SK-N-SH (cell line): Measurements from ENCODE around the gene TIMM23. TPM values are rescaled to one million over a fixed set of nuclear protein-coding genes. Genes with fewer than 3 reads are reported as not detected.
"Not testable (repeated sequence)": the region's sequence is repeated elsewhere in the genome, so short reads cannot be mapped to it uniquely, and the experiment has no call there.

Experiments used
- CTCF ChIA-PET: fragments of 300-600, 350-600 bp; formaldehyde crosslinking; extraction: SDS; loops from one replicate; lab custom pipeline; 2021; lab: Yijun Ruan, JAX
- POLR2A ChIA-PET: fragments of 350-600 bp; sonication (Branson Sonifier 250); formaldehyde crosslinking; extraction: SDS; loops from one replicate; lab custom pipeline; 2020; ENCODE audit warnings: antibody characterized with exemption, inconsistent platforms; lab: Yijun Ruan, JAX
- DNase-seq: peaks from one replicate; pipeline ENCODE4 v3.0.0; 2012
- H2AFZ ChIP-seq: fragments of 200-600 bp; sonication (generic); 2 replicates; pipeline ENCODE4 v1.8.1; 2016; ENCODE audit warnings: antibody characterized with exemption, mild to moderate bottlenecking, low read depth
- H3F3A ChIP-seq: fragments of 200-600 bp; sonication (generic); replicated peaks from 2 replicates; pipeline ENCODE3; 2016; ENCODE audit warnings: antibody characterized with exemption, mild to moderate bottlenecking; ENCODE audit not compliant: insufficient read depth
- H3K27ac ChIP-seq, 2 experiments: fragments of 200-500 bp in 1 of 2; fragments of 200-600 bp in 1 of 2; sonication (Bioruptor generic) in 1 of 2; sonication (generic), shearing (Covaris generic) in 1 of 2; 2 replicates each; pipeline versions ENCODE4 v1.5.1 to v1.6.1; 2014 to 2016; ENCODE audit warnings: low read depth in 2 of 2, inconsistent platforms in 1 of 2, low read length in 1 of 2, mild to moderate bottlenecking in 1 of 2, mixed read lengths in 1 of 2
- H3K27me3 ChIP-seq: fragments of 200-600 bp; sonication (generic), shearing (Covaris generic); 2 replicates; pipeline ENCODE4 v1.6.1; 2016; ENCODE audit warnings: mixed run types; ENCODE audit not compliant: insufficient read depth
- H3K36me3 ChIP-seq, 2 experiments: fragments of 200-500 bp in 1 of 2; fragments of 200-600 bp in 1 of 2; sonication (Bioruptor generic) in 1 of 2; sonication (generic) in 1 of 2; replicated peaks in 1 of 2; 2 replicates each; pipeline versions ENCODE3 to v1.5.1; 2014 to 2016; ENCODE audit warnings: low read length in 1 of 2, mild to moderate bottlenecking in 1 of 2; ENCODE audit not compliant: insufficient read depth in 2 of 2, control insufficient read depth in 1 of 2
- H3K4me1 ChIP-seq, 2 experiments: fragments of 200-500 bp in 1 of 2; fragments of 200-600 bp in 1 of 2; sonication (Bioruptor generic) in 1 of 2; sonication (generic), shearing (Covaris generic) in 1 of 2; 2 replicates each; pipeline versions ENCODE4 v1.5.1 to v1.6.1; 2014 to 2016; ENCODE audit warnings: low read depth in 1 of 2, low read length in 1 of 2, mixed run types in 1 of 2; ENCODE audit not compliant: insufficient read depth in 2 of 2, control insufficient read depth in 1 of 2
- H3K4me2 ChIP-seq: fragments of 200-600 bp; sonication (generic), shearing (Covaris generic); 2 replicates; pipeline ENCODE4 v1.6.1; 2017; ENCODE audit warnings: mixed run types
- H3K4me3 ChIP-seq, 2 experiments: fragments of 200-500 bp in 1 of 2; fragments of 200-600 bp in 1 of 2; sonication (Bioruptor generic) in 1 of 2; sonication (generic), shearing (Covaris generic) in 1 of 2; 2 replicates each; pipeline versions ENCODE4 v1.5.1 to v1.8.1; 2014 to 2016; ENCODE audit warnings: low read depth in 2 of 2, inconsistent platforms in 1 of 2, low read length in 1 of 2, mild to moderate bottlenecking in 1 of 2, mixed read lengths in 1 of 2, moderate library complexity in 1 of 2
- H3K79me2 ChIP-seq: fragments of 200-600 bp; sonication (generic); 2 replicates; pipeline ENCODE4 v1.8.1; 2017; ENCODE audit warnings: mild to moderate bottlenecking; ENCODE audit not compliant: insufficient read depth
- H3K9ac ChIP-seq: fragments of 200-600 bp; sonication (generic); 2 replicates; pipeline ENCODE4 v1.6.1; 2017; ENCODE audit warnings: mixed run types
- H3K9me2 ChIP-seq: fragments of 200-600 bp; sonication (generic); 2 replicates; pipeline ENCODE4 v1.6.1; 2017; ENCODE audit warnings: mixed run types
- H3K9me3 ChIP-seq: fragments of 200-600 bp; sonication (generic); 2 replicates; pipeline ENCODE4 v1.6.1; 2017; ENCODE audit warnings: mixed run types, mild to moderate bottlenecking, moderate library complexity
- H4K20me1 ChIP-seq: fragments of 200-600 bp; sonication (generic); 2 replicates; pipeline ENCODE4 v1.6.1; 2017; ENCODE audit warnings: mild to moderate bottlenecking, mixed run types; ENCODE audit not compliant: insufficient read depth
- CHD2 ChIP-seq: fragments of 150-350 bp; IDR thresholded peaks from 2 replicates; pipeline ENCODE4 v1.6.1; 2018; ENCODE audit warnings: low read length; ENCODE audit not compliant: partially characterized antibody
- EZH2phosphoT487 ChIP-seq: fragments of 200-600 bp; sonication (generic); IDR thresholded peaks from 2 replicates; pipeline ENCODE4 v1.6.1; 2017; ENCODE audit warnings: low read depth, mixed run types, mild to moderate bottlenecking, antibody characterized with exemption, moderate library complexity, borderline replicate concordance
- FOXM1 ChIP-seq: IDR thresholded peaks from 2 replicates; pipeline ENCODE4 v1.4.0; 2012; ENCODE audit warnings: low read depth, mild to moderate bottlenecking
- NFIC ChIP-seq: IDR thresholded peaks from 2 replicates; pipeline ENCODE4 v1.4.0; 2012; ENCODE audit warnings: borderline replicate concordance
- POLR2AphosphoS5 ChIP-seq: IDR thresholded peaks from 2 replicates; pipeline ENCODE4 v1.6.1; 2012; ENCODE audit warnings: low read depth, low read length
- RAD21 ChIP-seq: IDR thresholded peaks from 2 replicates; pipeline ENCODE4 v1.6.1; 2012; ENCODE audit warnings: mild to moderate bottlenecking, low read length
- SMC3 ChIP-seq: IDR thresholded peaks from 2 replicates; pipeline ENCODE4 v1.6.1; 2012; ENCODE audit warnings: low read depth, low read length, improper control_type of control experiment
- TCF12 ChIP-seq: IDR thresholded peaks from 2 replicates; pipeline ENCODE4 v1.4.0; 2012
- WGBS: methylation state at CpG from one replicate; pipeline ENCODE4 v1.1.6; 2017; ENCODE audit warnings: low lambda C conversion rate; 5-methylcytosine and 5-hydroxymethylcytosine counted together
- polyA plus RNA-seq, 3 experiments: library from polyadenylated mRNA; depleted of rRNA; stranded (reverse); fragments of >200 nt; gene quantifications; 2 replicates each; pipeline ENCODE4 v1.2.3, GENCODE V29; 2012
- TF ChIP-seq, protein P1 (sequence below): IDR thresholded peaks from 2 replicates; pipeline ENCODE4 v1.4.0; 2012; ENCODE audit warnings: low read depth, borderline replicate concordance

Gene TIMM23
- polyA plus RNA-seq, 1 of the 3 experiments (the other 2 are of a cell fraction): 87.0 TPM

GRCh38 chr10:46000538-46000937 is 28.2 kb downstream of the TIMM23 start:
- Histone ChIP-seq H3K9me2 (no peaks in the 10 kb centered on the region), H3K4me2 (no peak overlapping the region), H3K4me3 (no peak overlapping the region), H3K4me1 (no peaks in the 10 kb centered on the region; a peak in 1 of 4 replicates), H3K9me3 (no peaks in the 10 kb centered on the region), H2AFZ (no peak overlapping the region), H3K27me3 (no peaks in the 10 kb centered on the region), H4K20me1 (peaks cover 4% of the 10 kb centered on the region; the same call in 1 of the 2 replicates), H3K79me2 (peaks cover 21% of the 10 kb centered on the region), H3K36me3 (peaks cover 51 to 70% of the 10 kb centered on the region in 2 experiments), H3F3A (peaks cover 27% of the 10 kb centered on the region), H3K27ac (no peak overlapping the region), H3K9ac (no peak overlapping the region)
- CTCF ChIA-PET: interaction anchor here (2.1 kb wide), 1 partner anchor 28 kb away, joined by 6 read pairs; no protein-coding TSS in a partner anchor
- POLR2A ChIA-PET: no interaction called here
- TF ChIP-seq FOXM1: no peak
- WGBS: 93% methylated on average over 1 of the region's 1 CpG
- no peak for DNase-seq

DNA sequence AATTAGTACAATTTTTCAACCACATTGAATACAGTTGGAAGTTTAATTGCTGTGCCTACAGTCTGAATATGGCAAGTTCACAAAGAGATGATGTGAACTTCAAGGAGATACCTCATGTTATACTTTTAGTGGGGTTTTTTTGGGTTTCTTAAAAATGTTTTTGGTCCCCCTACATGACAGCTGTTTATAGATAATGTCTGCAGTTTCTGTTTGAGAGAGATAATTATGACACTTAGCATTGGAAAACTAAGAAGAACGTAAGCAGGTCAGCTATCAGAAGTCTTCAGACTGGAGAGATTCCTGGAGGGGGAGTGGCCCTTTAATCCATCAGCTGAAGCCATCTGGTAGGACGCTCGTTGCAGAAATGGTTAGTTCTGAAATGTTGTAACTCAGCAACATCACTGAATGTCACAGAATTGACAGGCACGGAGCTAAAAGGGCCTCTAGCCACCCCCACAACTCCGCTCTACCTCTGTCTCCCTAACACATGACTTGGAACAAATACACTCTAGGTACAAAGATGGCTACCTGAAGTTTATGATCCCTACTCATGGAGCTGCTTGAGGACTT is 29.0 kb downstream of the TIMM23 start:
- ChIA-PET POLR2A (no interaction called here), CTCF (interaction anchor here (2.1 kb wide), 1 partner anchor 27 kb away, joined by 6 read pairs; no protein-coding TSS in a partner anchor)

DNA sequence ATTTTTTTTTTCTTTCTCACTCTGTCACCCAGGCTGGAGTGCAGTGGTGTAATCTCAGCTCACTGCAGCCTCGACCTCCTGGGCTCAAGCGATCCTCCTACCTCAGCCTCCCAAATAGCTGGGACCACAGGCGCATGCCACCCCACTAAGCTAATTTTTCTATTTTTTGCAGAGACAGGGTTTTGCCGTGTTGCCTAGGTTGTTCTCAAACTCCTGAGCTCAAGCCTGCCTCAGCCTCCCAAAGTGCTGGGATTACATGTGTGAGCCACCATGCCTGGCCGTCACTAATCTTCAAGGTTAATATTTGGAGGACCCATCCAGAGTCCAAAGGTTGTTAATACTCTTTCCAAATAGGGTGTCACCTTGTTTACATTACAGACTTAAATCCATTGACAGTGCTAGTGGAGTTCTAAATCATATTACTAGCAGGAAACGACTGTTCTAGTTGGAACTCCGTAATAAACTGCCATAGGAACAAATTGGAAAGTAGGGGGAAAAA is 29.9 kb downstream of the TIMM23 start:
- H3K4me1 ChIP-seq, H3K27ac ChIP-seq, H4K20me1 ChIP-seq, H3K9me3 ChIP-seq, POLR2A ChIA-PET, H3K9ac ChIP-seq, H3K27me3 ChIP-seq, H3K9me2 ChIP-seq, H3K4me2 ChIP-seq, DNase-seq, H2AFZ ChIP-seq, H3K4me3 ChIP-seq: not testable (repeated sequence)
- Histone ChIP-seq H3K36me3 (peaks cover 63 to 81% of the 10 kb centered on the region in 2 experiments), H3K79me2 (peaks cover 21% of the 10 kb centered on the region), H3F3A (peaks cover 44% of the 10 kb centered on the region)
- WGBS: 90% methylated on average over 7 of the region's 7 CpGs
- CTCF ChIA-PET: interaction anchor here (0.8 to 2.1 kb wide), 2 partner anchors 15 to 26 kb away, joined by 3 to 6 read pairs; no protein-coding TSS in a partner anchor

More for the DNA sequence above, 29.0 kb downstream of the TIMM23 start:
- 86% methylated on average over 5 of the region's 5 CpGs for WGBS
- Histone ChIP-seq H3F3A (peaks cover 35% of the 10 kb centered on the region), H3K4me3 (no peak overlapping the region), H3K27me3 (no peaks in the 10 kb centered on the region), H3K79me2 (peaks cover 21% of the 10 kb centered on the region), H2AFZ (no peak overlapping the region), H3K4me2 (no peak overlapping the region), H4K20me1 (peaks cover 8% of the 10 kb centered on the region; the same call in 1 of the 2 replicates), H3K9me2 (no peaks in the 10 kb centered on the region), H3K4me1 (no peaks in the 10 kb centered on the region; a peak in 1 of 4 replicates), H3K36me3 (peaks cover 58 to 76% of the 10 kb centered on the region in 2 experiments), H3K9me3 (no peaks in the 10 kb centered on the region), H3K9ac (no peak overlapping the region), H3K27ac (no peak overlapping the region)
- DNase-seq: no peak
- TF ChIP-seq CHD2: no peak
- TF ChIP-seq SMC3: no peak
- no peak for TF ChIP-seq EZH2phosphoT487
- no peak for TF ChIP-seq NFIC
- no peak for TF ChIP-seq TCF12
- TF ChIP-seq, protein P1, sequence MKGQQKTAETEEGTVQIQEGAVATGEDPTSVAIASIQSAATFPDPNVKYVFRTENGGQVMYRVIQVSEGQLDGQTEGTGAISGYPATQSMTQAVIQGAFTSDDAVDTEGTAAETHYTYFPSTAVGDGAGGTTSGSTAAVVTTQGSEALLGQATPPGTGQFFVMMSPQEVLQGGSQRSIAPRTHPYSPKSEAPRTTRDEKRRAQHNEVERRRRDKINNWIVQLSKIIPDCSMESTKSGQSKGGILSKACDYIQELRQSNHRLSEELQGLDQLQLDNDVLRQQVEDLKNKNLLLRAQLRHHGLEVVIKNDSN: no peak
- TF ChIP-seq RAD21: no peak
- TF ChIP-seq POLR2AphosphoS5: no peak
